Skeletal muscle satellite cell (primary cell): Measurements from ENCODE around the gene SLC8A1.
A peak's percentile ranks its signal among the peaks of the same experiment; 100 is the strongest.

ENCODE experiments used
- H3K27me3 ChIP-seq: 2 replicates; pipeline ENCODE4 v1.7.0; 2013; ENCODE audit warnings: low read length; ENCODE audit not compliant: control insufficient read depth, insufficient read depth
- H3K36me3 ChIP-seq: 2 replicates; pipeline ENCODE4 v1.7.0; 2013; ENCODE audit warnings: mild to moderate bottlenecking, control low read depth, low read length; ENCODE audit not compliant: insufficient read depth
- H3K4me1 ChIP-seq: 2 replicates; pipeline ENCODE4 v1.7.0; 2013; ENCODE audit warnings: low read length; ENCODE audit not compliant: control insufficient read depth, insufficient read depth
- H3K4me2 ChIP-seq: 2 replicates; pipeline ENCODE4 v1.7.0; 2013; ENCODE audit warnings: mild to moderate bottlenecking, low read length
- H3K4me3 ChIP-seq: 2 replicates; pipeline ENCODE4 v1.7.0; 2013; ENCODE audit warnings: low read length
- H3K9ac ChIP-seq: 2 replicates; pipeline ENCODE4 v1.7.0; 2013; ENCODE audit warnings: mild to moderate bottlenecking, low read depth, low read length, moderate library complexity
- H3K9me3 ChIP-seq: replicated peaks from 2 replicates; pipeline ENCODE4 v1.7.0; 2013; ENCODE audit warnings: mild to moderate bottlenecking, control low read depth, low read length

Gene SLC8A1

GRCh38 chr2:40281021-40281940 lies 170.6 kb downstream of the SLC8A1 start:
- no peaks in the 10 kb centered on the region for H3K36me3 ChIP-seq
- H3K27me3 ChIP-seq = no peaks in the 10 kb centered on the region
- peak overlapping the region; percentile 81 for H3K4me2 ChIP-seq
- H3K4me3 ChIP-seq = peak overlapping the region; percentile 56
- no peaks in the 10 kb centered on the region for H3K9me3 ChIP-seq
- H3K9ac ChIP-seq = peak overlapping the region; percentile 87
- peaks cover 66% of the 10 kb centered on the region for H3K4me1 ChIP-seq

GRCh38 chr2:40279482-40279881 lies 172.4 kb downstream of the SLC8A1 start:
- Histone ChIP-seq H3K36me3 (no peaks in the 10 kb centered on the region), H3K4me1 (peaks cover 56% of the 10 kb centered on the region), H3K4me2 (peak overlapping the region; percentile 68), H3K9me3 (no peaks in the 10 kb centered on the region), H3K9ac (peak overlapping the region; percentile 87), H3K4me3 (peak overlapping the region; percentile 44), H3K27me3 (no peaks in the 10 kb centered on the region)

- Histone ChIP-seq H3K4me2 (peak overlapping the region; percentile 68), H3K36me3 (no peaks in the 10 kb centered on the region), H3K4me1 (peaks cover 55% of the 10 kb centered on the region), H3K9ac (peak overlapping the region; percentile 87), H3K9me3 (no peaks in the 10 kb centered on the region), H3K4me3 (peak overlapping the region; percentile 44), H3K27me3 (no peaks in the 10 kb centered on the region)
Observed at GRCh38 chr2:40279001-40279400, 172.9 kb downstream of the SLC8A1 start.

- no peak overlapping the region for H3K9ac ChIP-seq
- no peak overlapping the region for H3K4me3 ChIP-seq
- no peaks in the 10 kb centered on the region for H3K9me3 ChIP-seq
- H3K36me3 ChIP-seq = no peaks in the 10 kb centered on the region
- H3K27me3 ChIP-seq = no peaks in the 10 kb centered on the region
- peaks cover 27% of the 10 kb centered on the region for H3K4me1 ChIP-seq
- no peak overlapping the region for H3K4me2 ChIP-seq
Observed at GRCh38 chr2:40276076-40276475, 175.8 kb downstream of the SLC8A1 start.

GRCh38 chr2:40274270-40274669 lies 177.6 kb downstream of the SLC8A1 start:
- no peak overlapping the region for H3K9ac ChIP-seq
- H3K36me3 ChIP-seq = no peaks in the 10 kb centered on the region
- no peaks in the 10 kb centered on the region for H3K27me3 ChIP-seq
- H3K4me3 ChIP-seq = no peak overlapping the region
- no peak overlapping the region for H3K4me2 ChIP-seq
- no peaks in the 10 kb centered on the region for H3K9me3 ChIP-seq
- H3K4me1 ChIP-seq = peaks cover 9% of the 10 kb centered on the region

GRCh38 chr2:40273734-40274182 lies 178.1 kb downstream of the SLC8A1 start:
- Histone ChIP-seq H3K4me3 (no peak overlapping the region), H3K9ac (no peak overlapping the region), H3K4me1 (peaks cover 5% of the 10 kb centered on the region), H3K27me3 (no peaks in the 10 kb centered on the region), H3K4me2 (no peak overlapping the region), H3K9me3 (no peaks in the 10 kb centered on the region), H3K36me3 (no peaks in the 10 kb centered on the region)

GRCh38 chr2:40271094-40271493 lies 180.8 kb downstream of the SLC8A1 start:
- Histone ChIP-seq H3K9ac (no peak overlapping the region), H3K27me3 (no peaks in the 10 kb centered on the region), H3K4me3 (no peak overlapping the region), H3K4me2 (no peak overlapping the region), H3K36me3 (no peaks in the 10 kb centered on the region), H3K4me1 (no peaks in the 10 kb centered on the region), H3K9me3 (no peaks in the 10 kb centered on the region)

GRCh38 chr2:40270372-40270771 lies 181.5 kb downstream of the SLC8A1 start:
- H3K4me1 ChIP-seq = no peaks in the 10 kb centered on the region
- H3K27me3 ChIP-seq = no peaks in the 10 kb centered on the region
- H3K9me3 ChIP-seq = no peaks in the 10 kb centered on the region
- no peak overlapping the region for H3K4me3 ChIP-seq
- H3K9ac ChIP-seq = no peak overlapping the region
- H3K36me3 ChIP-seq = no peaks in the 10 kb centered on the region
- H3K4me2 ChIP-seq = no peak overlapping the region

- no peak overlapping the region for H3K4me2 ChIP-seq
- H3K36me3 ChIP-seq = no peaks in the 10 kb centered on the region
- H3K27me3 ChIP-seq = no peaks in the 10 kb centered on the region
- no peak overlapping the region for H3K9ac ChIP-seq
- no peak overlapping the region for H3K4me3 ChIP-seq
- no peaks in the 10 kb centered on the region for H3K9me3 ChIP-seq
- H3K4me1 ChIP-seq = no peaks in the 10 kb centered on the region
Observed at GRCh38 chr2:40268566-40268965, 183.3 kb downstream of the SLC8A1 start.

- H3K36me3 ChIP-seq = no peaks in the 10 kb centered on the region
- H3K4me1 ChIP-seq = no peaks in the 10 kb centered on the region
- no peaks in the 10 kb centered on the region for H3K9me3 ChIP-seq
- no peak overlapping the region for H3K4me2 ChIP-seq
- H3K4me3 ChIP-seq = no peak overlapping the region
- no peak overlapping the region for H3K9ac ChIP-seq
- H3K27me3 ChIP-seq = no peaks in the 10 kb centered on the region
Observed at GRCh38 chr2:40266201-40266600, 185.7 kb downstream of the SLC8A1 start.

- no peak overlapping the region for H3K4me2 ChIP-seq
- H3K9ac ChIP-seq = no peak overlapping the region
- H3K27me3 ChIP-seq = no peaks in the 10 kb centered on the region
- H3K4me3 ChIP-seq = no peak overlapping the region
- no peaks in the 10 kb centered on the region for H3K36me3 ChIP-seq
- no peaks in the 10 kb centered on the region for H3K4me1 ChIP-seq
- no peaks in the 10 kb centered on the region for H3K9me3 ChIP-seq
Observed at GRCh38 chr2:40265602-40266001, 186.3 kb downstream of the SLC8A1 start.

GRCh38 chr2:40261042-40261441 lies 190.8 kb downstream of the SLC8A1 start:
- Histone ChIP-seq H3K4me3 (no peak overlapping the region), H3K4me2 (no peak overlapping the region), H3K9me3 (no peaks in the 10 kb centered on the region), H3K4me1 (peaks cover 7% of the 10 kb centered on the region), H3K9ac (no peak overlapping the region), H3K27me3 (no peaks in the 10 kb centered on the region), H3K36me3 (no peaks in the 10 kb centered on the region)
